Muscle layer of duodenum (tissue), 2 donors: ENCODE data around the gene LDLRAD3.

Source experiments
- H3K27ac ChIP-seq: one replicate; pipeline ENCODE4 v1.7.0; 2013; ENCODE audit warnings: mild to moderate bottlenecking, low read length
- H3K27me3 ChIP-seq: one replicate; pipeline ENCODE4 v1.7.0; 2013; ENCODE audit warnings: low read depth, mild to moderate bottlenecking, control low read depth, low read length
- H3K36me3 ChIP-seq, 2 donors: one replicate each; pipeline ENCODE4 v1.7.0; 2013; ENCODE audit warnings: low read length in 2 of 2, control low read depth in 1 of 2, mild to moderate bottlenecking in 1 of 2; ENCODE audit not compliant: insufficient read depth in 2 of 2, control insufficient read depth in 1 of 2
- H3K4me1 ChIP-seq, 2 donors: one replicate each; pipeline ENCODE4 v1.7.0; 2013; ENCODE audit warnings: low read length in 2 of 2, mild to moderate bottlenecking in 2 of 2, control low read depth in 1 of 2, moderate library complexity in 1 of 2; ENCODE audit not compliant: insufficient read depth in 2 of 2, control insufficient read depth in 1 of 2
- H3K4me3 ChIP-seq, 2 donors: one replicate each; pipeline ENCODE4 v1.7.0; 2013; ENCODE audit warnings: low read length in 2 of 2, low read depth in 1 of 2, mild to moderate bottlenecking in 1 of 2
- H3K9me3 ChIP-seq, 2 donors: one replicate each; pipeline ENCODE4 v1.7.0; 2013; ENCODE audit warnings: low read length in 2 of 2, control low read depth in 1 of 2, mild to moderate bottlenecking in 1 of 2; ENCODE audit not compliant: control insufficient read depth in 1 of 2
- donor health status: healthy.

The LDLRAD3 gene

GRCh38 chr11:36161572-36161971 is 217.7 kb downstream of the LDLRAD3 start:
- no peaks in the 10 kb centered on the region for H3K9me3 ChIP-seq
- no peak overlapping the region for H3K4me3 ChIP-seq
- H3K27ac ChIP-seq = no peak overlapping the region
- H3K36me3 ChIP-seq = no peaks in the 10 kb centered on the region
- peaks cover 0 to 21% of the 10 kb centered on the region in 2 donors for H3K4me1 ChIP-seq
- H3K27me3 ChIP-seq = no peaks in the 10 kb centered on the region

GRCh38 chr11:36162006-36162882 is 218.4 kb downstream of the LDLRAD3 start:
- Histone ChIP-seq H3K4me3 (no peak overlapping the region), H3K9me3 (no peaks in the 10 kb centered on the region), H3K27ac (no peak overlapping the region)

GRCh38 chr11:36162883-36163434 is 219.1 kb downstream of the LDLRAD3 start:
- no peak overlapping the region for H3K27ac ChIP-seq
- H3K9me3 ChIP-seq = no peaks in the 10 kb centered on the region
- H3K36me3 ChIP-seq = no peaks in the 10 kb centered on the region
- H3K27me3 ChIP-seq = no peaks in the 10 kb centered on the region
- H3K4me1 ChIP-seq = peaks cover 0 to 17% of the 10 kb centered on the region in 2 donors
- no peak overlapping the region for H3K4me3 ChIP-seq

More at GRCh38 chr11:36162006-36162882, 218.4 kb downstream of the LDLRAD3 start:
- Histone ChIP-seq H3K4me1 (peaks cover 0 to 17% of the 10 kb centered on the region in 2 donors), H3K36me3 (no peaks in the 10 kb centered on the region), H3K27me3 (no peaks in the 10 kb centered on the region)

GRCh38 chr11:36164506-36165250 is 220.8 kb downstream of the LDLRAD3 start:
- Histone ChIP-seq H3K36me3 (no peaks in the 10 kb centered on the region), H3K4me3 (no peak overlapping the region), H3K27ac (no peak overlapping the region), H3K4me1 (peaks cover 0 to 17% of the 10 kb centered on the region in 2 donors), H3K27me3 (no peaks in the 10 kb centered on the region), H3K9me3 (no peaks in the 10 kb centered on the region)

- H3K27me3 ChIP-seq = no peaks in the 10 kb centered on the region
- no peak overlapping the region for H3K4me3 ChIP-seq
- H3K9me3 ChIP-seq = no peaks in the 10 kb centered on the region
- H3K27ac ChIP-seq = no peak overlapping the region
- peaks cover 0 to 17% of the 10 kb centered on the region in 2 donors for H3K4me1 ChIP-seq
- H3K36me3 ChIP-seq = no peaks in the 10 kb centered on the region
Observed at GRCh38 chr11:36165621-36166397, 221.9 kb downstream of the LDLRAD3 start.

GRCh38 chr11:36167073-36167472 is 223.2 kb downstream of the LDLRAD3 start:
- Histone ChIP-seq H3K27me3 (no peaks in the 10 kb centered on the region), H3K36me3 (no peaks in the 10 kb centered on the region), H3K27ac (no peak overlapping the region), H3K4me1 (peaks cover 0 to 17% of the 10 kb centered on the region in 2 donors), H3K4me3 (no peak overlapping the region), H3K9me3 (no peaks in the 10 kb centered on the region)

- Histone ChIP-seq H3K9me3 (no peaks in the 10 kb centered on the region), H3K4me3 (no peak overlapping the region), H3K27ac (no peak overlapping the region), H3K36me3 (no peaks in the 10 kb centered on the region), H3K4me1 (peaks cover 0 to 15% of the 10 kb centered on the region in 2 donors), H3K27me3 (no peaks in the 10 kb centered on the region)
Observed at GRCh38 chr11:36167729-36168128, 223.9 kb downstream of the LDLRAD3 start.

GRCh38 chr11:36177836-36178235 is 234.0 kb downstream of the LDLRAD3 start:
- no peaks in the 10 kb centered on the region for H3K4me1 ChIP-seq
- no peak overlapping the region for H3K27ac ChIP-seq
- no peak overlapping the region for H3K4me3 ChIP-seq
- H3K9me3 ChIP-seq = no peaks in the 10 kb centered on the region
- no peaks in the 10 kb centered on the region for H3K27me3 ChIP-seq
- H3K36me3 ChIP-seq = no peaks in the 10 kb centered on the region

- Histone ChIP-seq H3K9me3 (no peaks in the 10 kb centered on the region), H3K4me1 (no peaks in the 10 kb centered on the region), H3K36me3 (no peaks in the 10 kb centered on the region), H3K27ac (no peak overlapping the region), H3K4me3 (no peak overlapping the region), H3K27me3 (no peaks in the 10 kb centered on the region)
Observed at GRCh38 chr11:36186340-36187175, 242.7 kb downstream of the LDLRAD3 start.

GRCh38 chr11:36187622-36188021 is 243.8 kb downstream of the LDLRAD3 start:
- H3K36me3 ChIP-seq = no peaks in the 10 kb centered on the region
- H3K4me1 ChIP-seq = no peaks in the 10 kb centered on the region
- no peaks in the 10 kb centered on the region for H3K27me3 ChIP-seq
- no peak overlapping the region for H3K4me3 ChIP-seq
- no peak overlapping the region for H3K27ac ChIP-seq
- no peaks in the 10 kb centered on the region for H3K9me3 ChIP-seq
